H1 (cell line): ENCODE results near the gene NR4A3. TPM values are rescaled to one million over a fixed set of nuclear protein-coding genes. Genes with fewer than 3 reads are reported as not detected.

Experiments used
- CTCF ChIA-PET: fragments of 300-600 bp; sonication (Branson Sonifier 250); formaldehyde crosslinking; loops from one replicate; lab custom pipeline; 2021; ENCODE audit not compliant: partially characterized antibody; lab: Charles Lee
- POLR2A ChIA-PET: fragments of 300-600 bp; sonication (Branson Sonifier 250); formaldehyde crosslinking; loops from one replicate; lab custom pipeline; 2021; ENCODE audit warnings: inconsistent platforms; ENCODE audit not compliant: partially characterized antibody; lab: Charles Lee
- DNase-seq, 2 experiments: peaks; one replicate each; pipeline versions ENCODE4 v3.0.0 to v3.0.0-alpha.2; 2010 to 2022; ENCODE audit warnings: low spot score in 2 of 2, low read depth in 1 of 2, mixed read lengths in 1 of 2
- FAIRE-seq: peaks from 2 replicates; lab custom pipeline; 2011; peaks lifted over from hg19 to GRCh38; lab: Jason Lieb, UNC
- H2AFZ ChIP-seq: 2 replicates; pipeline ENCODE4 v1.8.1; 2012; ENCODE audit warnings: low read length, inconsistent platforms
- H2AK5ac ChIP-seq: 2 replicates; pipeline ENCODE4 v1.6.1; 2013; ENCODE audit warnings: low read depth, low read length
- H2BK120ac ChIP-seq: replicated peaks from 2 replicates; pipeline ENCODE3; 2013; ENCODE audit warnings: low read depth, low read length, inconsistent platforms
- H2BK12ac ChIP-seq: 2 replicates; pipeline ENCODE4 v1.6.1; 2013; ENCODE audit warnings: low read depth, low read length
- H2BK15ac ChIP-seq: 2 replicates; pipeline ENCODE4 v1.6.1; 2013; ENCODE audit warnings: low read length
- H2BK20ac ChIP-seq: 2 replicates; pipeline ENCODE4 v1.6.1; 2013; ENCODE audit warnings: low read length
- H2BK5ac ChIP-seq: 2 replicates; pipeline ENCODE4 v1.6.1; 2013; ENCODE audit warnings: low read depth, low read length
- H3K14ac ChIP-seq: 2 replicates; pipeline ENCODE4 v1.6.1; 2013; ENCODE audit warnings: inconsistent platforms; ENCODE audit not compliant: insufficient read length
- H3K18ac ChIP-seq: 2 replicates; pipeline ENCODE4 v1.6.1; 2013; ENCODE audit warnings: low read length; ENCODE audit errors: extremely low read depth
- H3K23ac ChIP-seq: 2 replicates; pipeline ENCODE4 v1.6.1; 2013; ENCODE audit warnings: inconsistent platforms; ENCODE audit not compliant: insufficient read length
- H3K23me2 ChIP-seq: 2 replicates; pipeline ENCODE4 v1.6.1; 2013; ENCODE audit warnings: low read depth, low read length
- H3K27ac ChIP-seq: 2 replicates; pipeline ENCODE4 v1.6.1; 2011; ENCODE audit warnings: low read depth, low read length, inconsistent platforms
- H3K27me3 ChIP-seq, 4 experiments: replicated peaks in 1 of 4; 1 replicate in 1 of 4; 2 replicates in 3 of 4; pipeline versions ENCODE4 v1.6.1 to v1.8.1; 2011 to 2013; ENCODE audit warnings: low read length in 3 of 4, mild to moderate bottlenecking in 3 of 4, inconsistent platforms in 2 of 4, mixed read lengths in 2 of 4, moderate library complexity in 1 of 4; ENCODE audit not compliant: control insufficient read depth in 3 of 4, insufficient read depth in 3 of 4; ENCODE audit errors: extremely low read depth in 1 of 4
- H3K36me3 ChIP-seq, 4 experiments: 2 replicates each; pipeline versions ENCODE4 v1.6.1 to v1.8.1; 2011 to 2013; ENCODE audit warnings: mild to moderate bottlenecking in 4 of 4, low read length in 3 of 4, moderate library complexity in 2 of 4, control low read depth in 1 of 4, inconsistent platforms in 1 of 4; ENCODE audit not compliant: insufficient read depth in 4 of 4, control insufficient read depth in 2 of 4
- H3K4ac ChIP-seq: replicated peaks from 2 replicates; pipeline ENCODE3; 2013; ENCODE audit warnings: low read length, low read depth, mixed read lengths, inconsistent platforms; ENCODE audit not compliant: insufficient read length
- H3K4me1 ChIP-seq, 4 experiments: replicated peaks in 1 of 4; 1 replicate in 1 of 4; 2 replicates in 3 of 4; pipeline versions ENCODE4 v1.6.1 to v1.8.1; 2011 to 2013; ENCODE audit warnings: low read length in 3 of 4, inconsistent platforms in 2 of 4, mixed read lengths in 1 of 4; ENCODE audit not compliant: insufficient read depth in 4 of 4, control insufficient read depth in 3 of 4
- H3K4me2 ChIP-seq, 2 experiments: 2 replicates each; pipeline versions ENCODE4 v1.6.1 to v1.8.1; 2011 to 2013; ENCODE audit warnings: low read depth in 2 of 2, low read length in 2 of 2, control low read depth in 1 of 2, inconsistent platforms in 1 of 2, mild to moderate bottlenecking in 1 of 2; ENCODE audit not compliant: insufficient read depth in 1 of 2
- H3K4me3 ChIP-seq, 4 experiments: fragments of 200-600, 300-600 bp in 1 of 4; sonication (generic), shearing (Covaris generic), sonication (Bioruptor Twin) in 1 of 4; 2 replicates each; pipeline versions ENCODE4 v1.5.1 to v1.8.1; 2011 to 2016; ENCODE audit warnings: low read length in 4 of 4, low read depth in 3 of 4, control low read depth in 2 of 4, inconsistent platforms in 2 of 4, mild to moderate bottlenecking in 2 of 4, mixed read lengths in 1 of 4, moderate library complexity in 1 of 4; ENCODE audit not compliant: insufficient read depth in 2 of 4; ENCODE audit errors: extremely low read depth in 1 of 4
- H3K56ac ChIP-seq: replicated peaks from 2 replicates; pipeline ENCODE3; 2013; ENCODE audit warnings: low read depth, mild to moderate bottlenecking, mixed read lengths, low read length, inconsistent platforms; ENCODE audit not compliant: insufficient read length
- H3K79me1 ChIP-seq: 2 replicates; pipeline ENCODE4 v1.6.1; 2013; ENCODE audit warnings: low read depth, low read length, control low read depth
- H3K79me2 ChIP-seq, 2 experiments: 2 replicates each; pipeline versions ENCODE4 v1.6.1 to v1.8.1; 2012 to 2013; ENCODE audit warnings: low read length in 2 of 2, mild to moderate bottlenecking in 2 of 2, inconsistent platforms in 1 of 2; ENCODE audit not compliant: insufficient read depth in 2 of 2, control insufficient read depth in 1 of 2
- H3K9ac ChIP-seq, 4 experiments: replicated peaks in 1 of 4; 1 replicate in 1 of 4; 2 replicates in 3 of 4; pipeline versions ENCODE4 v1.6.1 to v1.8.1; 2011 to 2013; ENCODE audit warnings: low read depth in 3 of 4, low read length in 3 of 4, control low read depth in 2 of 4, mild to moderate bottlenecking in 2 of 4, moderate library complexity in 2 of 4, inconsistent platforms in 1 of 4; ENCODE audit errors: extremely low read depth in 1 of 4
- H3K9me3 ChIP-seq, 2 experiments: 2 replicates each; pipeline versions ENCODE4 v1.6.1 to v1.8.1; 2012 to 2013; ENCODE audit warnings: mild to moderate bottlenecking in 2 of 2, moderate library complexity in 2 of 2, control low read depth in 1 of 2, inconsistent platforms in 1 of 2, low read depth in 1 of 2, low read length in 1 of 2, mixed read lengths in 1 of 2; ENCODE audit not compliant: insufficient read depth in 2 of 2
- H4K20me1 ChIP-seq, 2 experiments: replicated peaks in 1 of 2; 2 replicates each; pipeline versions ENCODE3 to v1.8.1; 2011 to 2013; ENCODE audit warnings: inconsistent platforms in 2 of 2, low read length in 2 of 2, mild to moderate bottlenecking in 1 of 2; ENCODE audit not compliant: insufficient read depth in 2 of 2, control insufficient read depth in 1 of 2
- H4K5ac ChIP-seq: 2 replicates; pipeline ENCODE4 v1.6.1; 2013; ENCODE audit warnings: low read length, low read depth, mixed read lengths, inconsistent platforms; ENCODE audit not compliant: insufficient read length
- H4K8ac ChIP-seq: 2 replicates; pipeline ENCODE4 v1.8.0; 2013; ENCODE audit warnings: mild to moderate bottlenecking, moderate library complexity, low read length, inconsistent platforms; ENCODE audit not compliant: insufficient read depth; ENCODE audit errors: extremely low read depth
- H4K91ac ChIP-seq: replicated peaks from 2 replicates; pipeline ENCODE3; 2013; ENCODE audit warnings: low read length, mixed read lengths, inconsistent platforms; ENCODE audit not compliant: insufficient read length
- BACH1 ChIP-seq: IDR thresholded peaks from 2 replicates; pipeline ENCODE4 v1.6.1; 2012; ENCODE audit warnings: low read length, improper control_type of control experiment
- CREB1 ChIP-seq: IDR thresholded peaks from 2 replicates; pipeline ENCODE4 v1.6.1; 2012; ENCODE audit warnings: inconsistent platforms
- FOSL1 ChIP-seq: IDR thresholded peaks from 2 replicates; pipeline ENCODE4 v1.6.1; 2011; ENCODE audit warnings: mild to moderate bottlenecking, low read depth, low read length, moderate library complexity; ENCODE audit not compliant: insufficient read depth
- GABPA ChIP-seq: IDR thresholded peaks from 2 replicates; pipeline ENCODE4 v1.6.1; 2011; ENCODE audit warnings: mild to moderate bottlenecking, low read length, moderate library complexity, borderline replicate concordance; ENCODE audit not compliant: insufficient read depth
- HDAC2 ChIP-seq, 2 experiments: fragments of 300-600 bp in 1 of 2; sonication (generic) in 1 of 2; IDR thresholded peaks; 2 replicates each; pipeline ENCODE4 v1.6.1; 2011 to 2012; ENCODE audit warnings: low read depth in 2 of 2, low read length in 2 of 2, mild to moderate bottlenecking in 2 of 2, moderate library complexity in 2 of 2, borderline replicate concordance in 1 of 2, inconsistent platforms in 1 of 2
- HDAC6 ChIP-seq: IDR thresholded peaks from one replicate; pipeline ENCODE4 v1.7.1; 2012; ENCODE audit warnings: low read depth, mild to moderate bottlenecking, inconsistent platforms, low read length, moderate library complexity
- KDM1A ChIP-seq: fragments of 200-600, 300-600 bp; sonication (generic); IDR thresholded peaks from 2 replicates; pipeline ENCODE4 v1.7.1; 2016; ENCODE audit warnings: mild to moderate bottlenecking, low read length, borderline replicate concordance
- SIN3A ChIP-seq, 2 experiments: IDR thresholded peaks in 1 of 2; conservative IDR thresholded peaks in 1 of 2; 2 replicates each; pipeline ENCODE4 v1.6.1; 2011 to 2012; ENCODE audit warnings: low read length in 2 of 2, improper control_type of control experiment in 1 of 2, low read depth in 1 of 2, mild to moderate bottlenecking in 1 of 2
- TAF7 ChIP-seq: optimal IDR thresholded peaks from 2 replicates; pipeline ENCODE3; 2011; ENCODE audit warnings: low read depth, mild to moderate bottlenecking, inconsistent platforms, low read length, moderate library complexity, borderline replicate concordance
- TCF12 ChIP-seq: IDR thresholded peaks from 2 replicates; pipeline ENCODE4 v1.6.1; 2011; ENCODE audit warnings: low read depth, mild to moderate bottlenecking, low read length
- WGBS, 2 experiments: shearing (Covaris generic) in 1 of 2; methylation state at CpG; one replicate each; pipeline versions ENCODE4 v1.1.6 to v1.1.7; 2013 to 2015; ENCODE audit warnings: low lambda C conversion rate in 2 of 2, mixed read lengths in 2 of 2, inconsistent platforms in 1 of 2, low coverage in 1 of 2, missing lambda C conversion rate in 1 of 2; ENCODE audit not compliant: insufficient replicate concordance in 2 of 2, insufficient coverage in 1 of 2, insufficient read length in 1 of 2; ENCODE audit errors: extremely low coverage in 1 of 2, missing lambda C conversion rate in 1 of 2; 5-methylcytosine and 5-hydroxymethylcytosine counted together
- polyA plus RNA-seq, 7 experiments: library from polyadenylated mRNA; depleted of rRNA in 3 of 7; stranded (reverse) in 5 of 7; unstranded in 2 of 7; fragments of >200 nt in 5 of 7; fragments of 200-250 nt in 2 of 7; gene quantifications; 1 replicate in 5 of 7; 2 replicates in 1 of 7; 4 replicates in 1 of 7; pipeline versions ENCODE4 v1.2.1 to v1.2.3, GENCODE V29; 2011 to 2013; ENCODE audit warnings: missing spikeins in 2 of 7, mixed read lengths in 2 of 7
- total RNA-seq: library from RNA; stranded (reverse); fragmentation: NEBNext Ultra II Directional; extraction: Animal tissue kit (Norgen Biotek cat#: 25700); gene quantifications from 2 replicates; pipeline ENCODE4 v1.2.1, GENCODE V29; 2021

Gene NR4A3
- total and polyA plus RNA-seq, 2 of the 8 experiments (the other 6 are each of a cell fraction or from before 2014, with no cell fraction given), result 0.05 to 0.30 TPM

GRCh38 chr9:99851500-99851822 lies 29.8 kb downstream of the NR4A3 start:
- no peak for FAIRE-seq
- no peaks in the 10 kb centered on the region for H3K79me2 ChIP-seq

More at GRCh38 chr9:99851500-99851822, 29.8 kb downstream of the NR4A3 start:
- CTCF ChIA-PET, result interaction anchor here (0.6 to 1.4 kb wide), 2 partner anchors 18 to 21 kb away, joined by 3 read pairs; no protein-coding TSS in a partner anchor
- Histone ChIP-seq H3K4me1 (no peaks in the 10 kb centered on the region), H3K79me1 (no peaks in the 10 kb centered on the region), H3K23ac (no peak overlapping the region), H3K18ac (no peak overlapping the region), H3K56ac (no peak overlapping the region), H3K4me3 (no peak overlapping the region), H3K4ac (no peak overlapping the region), H3K14ac (no peak overlapping the region), H2BK12ac (no peak overlapping the region), H3K9me3 (no peaks in the 10 kb centered on the region), H4K8ac (no peak overlapping the region), H2BK5ac (no peak overlapping the region), H3K4me2 (no peak overlapping the region), H2AFZ (no peak overlapping the region), H2BK120ac (no peak overlapping the region), H2AK5ac (no peak overlapping the region), H3K23me2 (no peaks in the 10 kb centered on the region), H2BK20ac (no peak overlapping the region), H4K5ac (no peak overlapping the region), H3K27me3 (no peaks in the 10 kb centered on the region), H2BK15ac (no peak overlapping the region), H4K91ac (no peak overlapping the region), H3K27ac (no peak overlapping the region), H4K20me1 (no peaks in the 10 kb centered on the region), H3K36me3 (no peaks in the 10 kb centered on the region), H3K9ac (no peak overlapping the region)
- POLR2A ChIA-PET, result interaction anchor here (1.2 kb wide), 1 partner anchor 8 kb away, joined by 4 read pairs; no protein-coding TSS in a partner anchor
- no peak for DNase-seq
- 68% methylated on average over 2 of the region's 2 CpGs; no CpG with 5 or more reads in 1 of the 2 experiments for WGBS, 2 experiments
- TF ChIP-seq CREB1, result no peak
- TF ChIP-seq HDAC2 (IDR thresholded peaks at IDR 0.05; ENCODE audit: borderline replicate concordance in 1 of 2, low read depth in 2 of 2, low read length in 2 of 2), result no peak
- no peak for TF ChIP-seq GABPA
- TF ChIP-seq BACH1, result no peak
- no peak for TF ChIP-seq KDM1A
- TF ChIP-seq HDAC6, result no peak
- no peak for TF ChIP-seq FOSL1
- TF ChIP-seq TCF12, result no peak
- TF ChIP-seq TAF7, result no peak
- TF ChIP-seq SIN3A (conservative IDR thresholded peaks at IDR 0.05 in 1 of 2, IDR thresholded peaks at IDR 0.05 in 1 of 2; ENCODE audit: low read depth in 1 of 2, low read length in 2 of 2), result no peak
